PFSK-1 (cell line): ENCODE measurements around the gene DPP4.

ENCODE experiments used
- SIN3A ChIP-seq: IDR thresholded peaks from 2 replicates; pipeline ENCODE4 v1.6.1; 2012; ENCODE audit warnings: mild to moderate bottlenecking, low read length, moderate library complexity, borderline replicate concordance; ENCODE audit not compliant: insufficient read depth
- TAF1 ChIP-seq: IDR thresholded peaks from 2 replicates; pipeline ENCODE4 v1.6.1; 2012; ENCODE audit warnings: low read length, control low read depth, borderline replicate concordance; ENCODE audit not compliant: insufficient read depth

GRCh38 chr2:161969159-161969558 lies 104.9 kb downstream of the DPP4 start:
- TF ChIP-seq SIN3A (no peak), TAF1 (no peak)
